HPDE6-E6E7 (cell line): ENCODE results near the gene HOXB1.

Experiments used
- DNase-seq: peaks from one replicate; pipeline ENCODE4 v3.0.0; 2011; ENCODE audit warnings: missing footprints; ENCODE audit errors: extremely low spot score

HOXB1 gene

GRCh38 chr17:48530887-48531272 lies at the start of gene HOXB1:
Gene HOXB1 (minus strand): TSS chr17:48531011. CDS start chr17:48530904, 107 bp downstream.
- no peak for DNase-seq

DNA sequence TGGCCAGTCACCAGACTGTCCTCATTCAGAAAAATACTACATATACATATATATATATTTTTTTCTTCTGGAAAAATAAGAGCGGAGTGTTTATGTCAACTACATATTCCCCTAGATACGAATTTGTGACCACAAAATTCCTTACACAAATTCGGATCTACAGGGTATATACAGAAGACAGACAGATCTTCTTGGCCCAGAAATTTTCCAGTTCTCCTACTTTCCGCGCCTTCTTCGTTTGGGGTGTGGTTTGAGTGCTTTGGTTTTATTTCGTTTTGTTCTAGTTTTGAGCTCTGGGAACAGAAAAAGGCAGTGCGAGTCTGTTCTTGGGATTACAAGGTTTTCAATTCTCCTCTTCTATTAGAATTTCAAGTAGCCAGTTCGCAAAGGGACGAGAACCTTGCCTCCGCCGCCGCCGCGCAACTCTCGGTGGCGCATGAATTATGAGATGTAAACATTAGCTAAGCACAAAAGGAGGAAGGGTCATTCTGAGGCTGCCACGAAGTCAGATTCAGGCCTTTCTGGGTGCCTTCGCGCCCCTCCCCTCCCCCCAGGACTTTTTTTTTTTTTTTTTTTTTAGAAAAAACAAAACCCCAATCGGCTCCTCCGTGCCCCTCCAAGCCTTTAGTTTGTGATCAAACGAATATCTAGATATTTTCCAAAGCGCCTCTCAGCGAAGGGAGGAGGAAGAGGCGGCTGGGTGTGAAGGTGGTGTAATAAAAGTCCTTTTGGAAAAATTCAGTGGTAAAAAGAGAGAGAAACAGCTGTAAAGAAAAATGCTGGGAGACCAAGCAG lies 49.1 kb upstream of the HOXB1 start:
- DNase-seq: no peak

DNA sequence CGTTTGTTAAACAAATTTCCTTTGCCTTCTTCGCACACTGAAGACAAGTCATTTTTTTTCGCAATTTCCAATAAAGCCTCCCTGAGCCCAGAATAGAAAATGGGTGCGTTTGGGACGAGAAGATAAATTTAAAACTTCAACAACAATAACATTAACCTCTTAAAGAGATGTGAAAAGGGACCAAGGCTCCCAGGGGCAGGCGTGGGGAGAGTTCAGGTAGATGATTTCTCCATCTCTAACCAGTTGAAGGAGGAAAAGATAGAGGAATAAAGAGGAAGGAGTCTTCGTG lies 48.6 kb upstream of the HOXB1 start:
- DNase-seq: no peak

- DNase-seq: no peak
These were observed 48.0 kb upstream of the HOXB1 start for GRCh38 chr17:48578616-48579470.

GRCh38 chr17:48577946-48578615 lies 47.3 kb upstream of the HOXB1 start, which contains the start of gene HOXB4:
Gene HOXB4 (minus strand): TSS chr17:48578350. CDS start chr17:48578319, 31 bp downstream.
- no peak for DNase-seq

- no peak for DNase-seq
These were observed 46.6 kb upstream of the HOXB1 start for GRCh38 chr17:48577330-48577945.

DNA sequence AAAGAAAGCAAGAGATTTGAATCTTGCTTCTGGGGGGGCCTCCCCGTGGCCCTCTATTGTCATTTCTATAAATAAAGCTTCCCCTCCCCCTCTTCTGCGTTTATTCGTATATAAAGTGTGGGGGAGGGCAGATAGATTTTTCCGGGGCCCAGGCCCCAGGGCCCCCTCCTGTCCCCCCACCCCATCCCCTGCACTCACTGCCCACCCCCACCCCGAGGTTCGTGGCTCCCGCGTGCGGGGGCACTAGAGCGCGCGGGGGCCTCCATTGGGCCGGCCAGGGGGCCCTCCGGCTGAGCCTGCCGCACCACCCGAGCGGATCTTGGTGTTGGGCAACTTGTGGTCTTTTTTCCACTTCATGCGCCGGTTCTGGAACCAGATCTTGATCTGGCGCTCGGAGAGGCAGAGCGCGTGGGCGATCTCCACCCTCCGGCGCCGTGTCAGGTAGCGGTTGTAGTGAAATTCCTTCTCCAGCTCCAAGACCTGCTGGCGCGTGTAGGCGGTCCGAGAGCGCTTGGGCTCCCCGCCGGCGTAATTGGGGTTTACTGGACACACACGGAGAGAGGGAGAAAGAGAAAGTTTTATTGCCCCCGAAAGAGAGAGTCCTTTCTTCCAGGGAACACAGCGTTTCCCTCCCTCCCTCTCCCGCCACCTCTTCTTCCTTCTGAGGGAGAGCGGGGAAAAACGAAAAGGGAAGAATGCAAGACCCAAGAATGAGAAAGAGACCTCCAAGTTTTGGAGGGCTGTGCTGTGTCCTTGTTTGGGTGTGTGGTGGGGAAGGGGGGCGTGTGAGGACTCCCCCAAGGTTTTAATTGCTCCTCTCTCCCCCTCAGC lies 45.9 kb upstream of the HOXB1 start:
- DNase-seq: no peak

- no peak for DNase-seq
These were observed 45.1 kb upstream of the HOXB1 start for GRCh38 chr17:48575673-48576478.

GRCh38 chr17:48575066-48575582 lies 44.3 kb upstream of the HOXB1 start:
- no peak for DNase-seq

- DNase-seq: no peak
These were observed 43.8 kb upstream of the HOXB1 start for GRCh38 chr17:48574505-48575065.

- no peak for DNase-seq
These were observed 41.1 kb upstream of the HOXB1 start for GRCh38 chr17:48571826-48572417.

DNA sequence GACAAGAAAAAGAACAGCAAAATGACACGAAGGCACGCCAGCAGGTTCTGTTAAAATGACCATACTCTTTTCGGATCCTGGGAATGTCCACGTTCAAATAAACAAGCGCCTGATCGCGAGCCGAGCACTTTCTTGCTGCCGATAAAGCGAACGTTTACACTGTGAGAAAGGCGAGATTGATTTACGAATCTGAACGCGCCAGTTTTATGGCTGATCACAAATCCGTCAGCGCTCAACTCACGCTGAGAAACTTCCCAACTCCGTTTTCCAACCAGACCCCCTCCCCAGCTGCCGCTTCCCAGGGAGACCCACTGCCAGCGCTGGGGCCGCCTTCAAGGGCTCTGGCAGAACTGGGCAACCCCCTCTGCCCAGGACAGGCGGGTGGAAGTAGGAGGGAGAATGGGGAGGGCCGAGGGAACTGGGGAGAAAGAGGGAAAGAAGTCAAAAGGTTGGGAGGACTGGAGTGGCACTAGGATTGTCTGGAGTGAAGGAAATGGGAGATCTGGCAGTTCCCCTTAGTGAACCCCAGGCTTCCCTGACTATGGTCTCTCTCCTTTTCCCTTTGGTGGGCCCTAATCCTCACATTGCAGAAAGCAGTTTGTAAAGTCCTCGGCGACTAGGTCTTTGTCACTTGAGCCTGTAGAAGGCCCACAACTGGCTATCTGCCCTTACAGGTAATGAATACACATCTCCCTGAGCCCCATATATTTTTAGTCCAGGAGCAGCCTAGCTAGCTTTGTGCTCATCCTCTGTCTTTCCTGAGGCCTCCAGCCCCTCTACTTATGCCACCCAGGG lies 40.4 kb upstream of the HOXB1 start:
- DNase-seq: no peak

GRCh38 chr17:48570325-48571023 lies 39.7 kb upstream of the HOXB1 start:
- DNase-seq: no peak

GRCh38 chr17:48569674-48570324 lies 39.0 kb upstream of the HOXB1 start:
- no peak for DNase-seq

- no peak for DNase-seq
These were observed 38.4 kb upstream of the HOXB1 start for GRCh38 chr17:48569240-48569582.

DNA sequence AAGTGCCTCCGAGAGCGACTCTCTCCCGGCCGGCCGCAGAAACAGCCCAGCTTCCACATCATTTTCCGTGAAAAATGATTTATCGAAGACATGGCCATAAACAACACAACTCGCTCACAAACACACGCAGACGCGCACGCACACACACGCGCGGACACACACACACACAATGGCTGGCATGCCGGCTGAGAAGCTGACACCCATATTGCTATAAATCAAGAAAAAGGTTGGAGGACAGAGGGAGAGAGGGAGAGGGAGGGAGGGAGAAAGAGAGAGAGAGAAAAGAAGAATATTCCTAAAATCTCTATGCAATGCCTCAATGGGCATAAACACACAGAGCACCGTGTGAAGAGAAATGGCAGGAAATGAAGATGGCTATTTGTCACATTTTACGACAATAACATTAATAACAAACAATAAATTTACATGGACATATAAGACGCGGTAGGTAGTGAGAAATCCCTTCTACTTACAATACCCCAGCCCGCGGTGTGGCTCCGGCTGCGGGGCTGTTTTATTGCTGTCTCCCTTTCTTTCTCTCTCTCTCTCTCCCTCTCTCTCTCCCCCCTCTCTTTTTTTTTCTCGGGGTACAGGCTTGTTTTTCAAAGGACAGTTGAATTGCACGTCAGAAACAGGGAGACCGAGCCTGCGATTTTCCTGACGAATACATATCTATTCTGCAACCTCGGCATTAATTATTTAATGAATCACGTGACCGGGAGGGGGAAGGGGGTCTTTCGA lies 37.9 kb upstream of the HOXB1 start:
- DNase-seq: no peak
